Neural crest cell (in vitro differentiated cells): ENCODE data around the gene ZNF254. TPM values are rescaled to one million over a fixed set of nuclear protein-coding genes. Genes with fewer than 3 reads are reported as not detected.
"Not testable (repeated sequence)": the region's sequence is repeated elsewhere in the genome, so short reads cannot be mapped to it uniquely, and the experiment has no call there.

ENCODE experiments used
- DNase-seq: peaks from one replicate; pipeline ENCODE4 v3.0.0; 2021; ENCODE audit warnings: low read depth, mixed read lengths, low spot score
- H3K27ac Mint-ChIP-seq: one replicate; pipeline ENCODE4 v1.8.0; 2021; ENCODE audit warnings: mild to moderate bottlenecking, mixed read lengths; ENCODE audit not compliant: unreplicated experiment
- H3K27me3 Mint-ChIP-seq: 2 replicates; pipeline ENCODE4 v1.8.0; 2021; ENCODE audit warnings: low read depth, mild to moderate bottlenecking, mixed read lengths
- H3K36me3 Mint-ChIP-seq: 2 replicates; pipeline ENCODE4 v1.8.0; 2021; ENCODE audit warnings: low read depth, mild to moderate bottlenecking, mixed read lengths
- H3K4me1 Mint-ChIP-seq: 2 replicates; pipeline ENCODE4 v1.8.0; 2021; ENCODE audit warnings: mixed read lengths
- H3K4me3 Mint-ChIP-seq: one replicate; pipeline ENCODE4 v1.8.0; 2021; ENCODE audit warnings: mild to moderate bottlenecking, mixed read lengths
- H3K9me3 Mint-ChIP-seq: 2 replicates; pipeline ENCODE4 v1.8.0; 2021; ENCODE audit warnings: mixed read lengths
- CTCF ChIP-seq: fragments of 200-600 bp; sonication (generic); conservative IDR thresholded peaks from 2 replicates; pipeline ENCODE4 v1.5.0; 2021; ENCODE audit warnings: antibody characterized with exemption, mild to moderate bottlenecking
- long read RNA-seq: library from polyadenylated mRNA; unstranded; transcript quantifications from one replicate; pipeline ENCODE4 v2.0.0, GENCODE V29; 2020
- total RNA-seq: library from RNA; stranded (reverse); gene quantifications from 2 replicates; pipeline ENCODE4 v1.2.1, GENCODE V29; 2021

Gene ZNF254
- total RNA-seq: 36.8 and 37.6 TPM in 2 replicates
- long read RNA-seq, transcript ZNF254-202 (4 exons, 3,967 nt): major isoform, 21 of 66 reads
- long read RNA-seq, transcript ZNF254-208 (2 exons, 3,886 nt): minor isoform, 5 of 66 reads
- long read RNA-seq, partial matches to known transcripts: 1 of 66 reads
- long read RNA-seq, other reads (novel, unspliced or antisense): 35 of 66 reads

- Mint-ChIP-seq H3K27ac (peak within 1 kb of the TSS; percentile 100), H3K27me3 (peaks cover 4% of the 10 kb centered on the region), H3K4me3 (peak within 1 kb of the TSS; percentile 98), H3K9me3 (no peaks in the 10 kb centered on the region), H3K36me3 (peaks cover 12% of the 10 kb centered on the region), H3K4me1 (peaks cover 10% of the 10 kb centered on the region)
- peak; percentile 75 for DNase-seq
- TF ChIP-seq CTCF: no peak
Observed at GRCh38 chr19:24086974-24087595, at the start of gene ZNF254. TSS of gene ZNF254 (plus strand) at chr19:24087187. CDS start at chr19:24087308, 121 bp downstream.

- Mint-ChIP-seq H3K4me1 (peaks cover 29% of the 10 kb centered on the region), H3K9me3 (no peaks in the 10 kb centered on the region), H3K36me3 (peaks cover 54% of the 10 kb centered on the region), H3K27me3 (no peaks in the 10 kb centered on the region), H3K27ac (no peak overlapping the region), H3K4me3 (peak overlapping the region; percentile 56)
- no peak for DNase-seq
- no peak for TF ChIP-seq CTCF
Observed at GRCh38 chr19:24040621-24041020, 46.4 kb upstream of the ZNF254 start.

- not testable (repeated sequence) for H3K4me3 Mint-ChIP-seq
Observed at GRCh38 chr19:24041326-24041725, 45.7 kb upstream of the ZNF254 start.

GRCh38 chr19:24046550-24046949 is 40.4 kb upstream of the ZNF254 start:
- Mint-ChIP-seq H3K27me3 (no peaks in the 10 kb centered on the region), H3K4me1 (peaks cover 10% of the 10 kb centered on the region), H3K9me3 (no peaks in the 10 kb centered on the region), H3K27ac (no peak overlapping the region), H3K4me3 (no peak overlapping the region), H3K36me3 (peaks cover 55% of the 10 kb centered on the region)
- DNase-seq: no peak
- no peak for TF ChIP-seq CTCF

More at GRCh38 chr19:24041326-24041725, 45.7 kb upstream of the ZNF254 start:
- peaks cover 52% of the 10 kb centered on the region for H3K36me3 Mint-ChIP-seq
- not testable (repeated sequence) for H3K27ac Mint-ChIP-seq, H3K9me3 Mint-ChIP-seq, H3K27me3 Mint-ChIP-seq, DNase-seq
- peaks cover 22% of the 10 kb centered on the region for H3K4me1 Mint-ChIP-seq

- Mint-ChIP-seq H3K36me3 (peaks cover 53% of the 10 kb centered on the region), H3K9me3 (no peaks in the 10 kb centered on the region), H3K27me3 (no peaks in the 10 kb centered on the region), H3K4me3 (no peak overlapping the region), H3K27ac (no peak overlapping the region), H3K4me1 (no peaks in the 10 kb centered on the region)
- TF ChIP-seq CTCF: no peak
- DNase-seq: no peak
Observed at GRCh38 chr19:24048261-24048660, 38.7 kb upstream of the ZNF254 start.

GRCh38 chr19:24049537-24049936 is 37.5 kb upstream of the ZNF254 start:
- Mint-ChIP-seq H3K4me1 (no peaks in the 10 kb centered on the region), H3K27me3 (no peaks in the 10 kb centered on the region), H3K9me3 (no peaks in the 10 kb centered on the region), H3K27ac (no peak overlapping the region), H3K36me3 (peaks cover 57% of the 10 kb centered on the region), H3K4me3 (no peak overlapping the region)
- no peak for TF ChIP-seq CTCF
- no peak for DNase-seq
